NCI-H524 treated with DMSO at 0.1 percent for 48 hours (cell line): ENCODE measurements around the gene MARK2.
"Not testable (repeated sequence)": the region's sequence is repeated elsewhere in the genome, so short reads cannot be mapped to it uniquely, and the experiment has no call there.

Experiments
- DNase-seq: peaks from one replicate; lab custom pipeline; 2025; lab: John Stamatoyannopoulos, UW

MARK2 gene

DNA sequence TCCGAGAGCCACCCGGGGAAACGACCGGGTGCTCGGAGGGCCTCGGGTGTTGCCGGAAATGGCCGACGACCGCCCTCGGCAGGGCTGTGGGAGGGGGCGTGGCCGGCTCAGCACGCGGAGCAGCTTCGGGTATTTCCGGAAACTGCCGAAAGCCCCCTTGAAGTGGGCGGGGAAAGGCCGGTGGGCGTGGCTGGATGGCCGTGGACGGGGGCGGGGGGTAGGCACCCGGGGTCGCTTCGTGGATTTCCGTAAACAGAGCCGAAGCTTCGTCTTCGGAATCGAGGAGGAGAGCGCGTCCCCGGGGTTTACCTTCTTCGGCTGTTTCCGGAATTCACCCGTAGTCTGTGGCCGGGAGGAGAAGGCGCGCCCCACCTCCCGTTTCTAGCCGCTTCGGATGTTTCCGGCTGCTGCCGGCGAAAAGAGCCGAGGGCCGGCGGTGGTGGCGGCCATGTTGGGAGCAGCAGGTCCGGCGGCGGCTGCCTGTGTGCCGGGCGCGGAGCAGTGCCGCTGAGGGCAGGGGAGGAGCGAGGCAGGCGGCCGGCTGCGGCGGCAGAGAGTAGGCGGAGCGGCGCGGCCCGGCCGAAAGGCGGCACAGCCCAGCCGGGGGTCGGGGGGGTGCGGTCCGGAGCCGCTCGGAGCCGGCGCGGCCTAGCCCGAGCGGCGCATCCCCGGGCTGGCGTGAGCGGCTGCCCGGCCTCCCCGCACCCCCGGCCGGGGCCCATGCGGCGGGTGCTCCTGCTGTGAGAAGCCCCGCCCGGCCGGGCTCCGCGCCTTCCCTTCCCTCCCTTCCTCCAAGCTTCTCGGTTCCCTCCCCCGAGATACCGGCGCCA lies at the start of gene MARK2:
Gene MARK2, plus strand, starts transcription at position 433 of the 830 bp plus-strand sequence. Its CDS starts 397 bp downstream, at position 830.
- DNase-seq = peak; percentile 87

DNA sequence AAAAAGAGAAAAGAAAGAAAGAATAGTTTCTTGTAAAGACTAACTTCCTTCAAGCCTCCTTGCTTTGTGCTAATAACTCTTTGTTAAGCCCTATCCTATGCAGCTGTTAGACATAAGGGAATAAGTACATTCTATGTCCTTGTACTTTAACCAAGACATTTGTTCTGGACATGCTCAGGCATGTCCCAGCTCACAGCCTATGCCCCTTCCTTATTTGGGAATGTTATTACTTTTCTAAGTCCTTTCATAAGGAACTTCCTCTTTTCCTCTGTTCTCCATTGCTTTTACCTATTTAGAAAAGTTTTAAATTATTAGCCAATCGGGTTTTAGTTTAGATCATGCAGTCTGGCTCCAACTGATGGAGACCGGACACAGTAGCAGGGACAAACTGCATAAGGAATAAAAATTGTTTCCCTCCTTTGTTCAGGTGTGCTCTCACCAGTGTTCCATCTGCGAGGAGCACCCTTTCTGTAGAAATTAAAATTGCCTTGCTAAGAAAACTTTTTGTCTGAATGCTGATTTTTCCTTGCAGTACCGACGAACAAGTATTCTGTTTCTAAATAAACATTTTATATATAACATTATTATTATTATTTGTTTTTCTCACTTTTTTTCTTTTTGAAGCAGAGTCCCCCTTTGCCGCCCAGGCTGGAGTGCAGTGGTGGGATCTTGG lies 47.3 kb upstream of the MARK2 start:
- DNase-seq = no peak

DNA sequence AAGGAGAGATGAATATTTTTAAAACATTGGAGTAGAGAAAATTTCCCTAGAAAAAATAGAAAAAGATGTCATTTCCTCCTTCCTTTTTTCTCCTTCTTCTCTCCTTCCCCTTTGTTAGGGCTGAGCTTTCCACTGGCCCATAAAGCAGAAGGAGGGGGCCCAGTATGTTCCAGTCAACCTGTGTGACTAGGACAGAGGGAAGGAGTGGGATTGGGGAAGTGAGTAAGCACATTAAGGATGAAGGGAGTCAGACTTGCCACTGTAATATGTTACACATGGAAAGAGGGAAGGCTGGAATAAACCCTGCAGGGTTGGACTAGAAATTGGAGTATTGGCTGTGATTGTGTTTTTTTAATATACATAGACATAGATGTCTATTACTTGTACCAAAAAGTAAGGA lies 45.7 kb upstream of the MARK2 start:
- no peak for DNase-seq

DNA sequence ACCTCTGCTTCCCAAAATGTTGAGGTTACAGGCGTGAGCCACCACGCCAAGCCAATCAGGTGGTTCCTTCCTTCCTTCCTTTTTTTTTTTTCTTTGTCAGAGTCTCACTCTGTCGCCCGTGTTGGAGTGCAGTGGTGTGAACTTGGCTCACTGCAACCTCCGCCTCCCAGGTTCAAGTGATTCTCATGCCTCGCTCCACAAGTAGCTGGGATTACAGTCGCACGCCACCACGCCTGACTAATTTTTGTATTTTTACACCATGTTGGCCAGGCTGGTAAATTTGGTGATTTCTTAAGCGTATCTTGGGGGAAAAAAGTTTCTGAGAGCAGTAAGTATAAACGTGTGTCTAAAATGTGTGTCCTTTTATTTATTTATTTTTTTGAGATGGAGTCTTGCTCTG lies 43.8 kb upstream of the MARK2 start:
- no peak for DNase-seq

DNA sequence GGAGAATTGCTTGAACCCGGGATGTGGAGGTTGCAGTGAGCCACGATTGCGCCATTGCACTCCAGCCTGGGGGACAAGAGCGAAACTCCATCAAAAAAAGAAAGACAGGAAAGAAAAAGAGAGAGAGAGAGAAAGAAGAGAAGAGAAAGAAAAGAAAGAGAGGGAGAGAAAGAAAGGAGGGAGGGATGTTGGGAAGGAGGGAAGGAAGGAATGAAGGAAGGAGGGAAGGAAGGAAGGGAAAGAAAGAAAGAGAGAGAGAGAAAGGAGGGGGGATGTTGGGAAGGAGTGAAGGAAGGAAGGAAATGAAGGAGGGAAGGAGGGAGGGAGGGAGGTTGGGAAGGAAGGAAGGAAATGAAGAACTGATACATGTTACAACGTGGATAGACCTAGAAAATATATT lies 38.0 kb upstream of the MARK2 start:
- no peak for DNase-seq

DNA sequence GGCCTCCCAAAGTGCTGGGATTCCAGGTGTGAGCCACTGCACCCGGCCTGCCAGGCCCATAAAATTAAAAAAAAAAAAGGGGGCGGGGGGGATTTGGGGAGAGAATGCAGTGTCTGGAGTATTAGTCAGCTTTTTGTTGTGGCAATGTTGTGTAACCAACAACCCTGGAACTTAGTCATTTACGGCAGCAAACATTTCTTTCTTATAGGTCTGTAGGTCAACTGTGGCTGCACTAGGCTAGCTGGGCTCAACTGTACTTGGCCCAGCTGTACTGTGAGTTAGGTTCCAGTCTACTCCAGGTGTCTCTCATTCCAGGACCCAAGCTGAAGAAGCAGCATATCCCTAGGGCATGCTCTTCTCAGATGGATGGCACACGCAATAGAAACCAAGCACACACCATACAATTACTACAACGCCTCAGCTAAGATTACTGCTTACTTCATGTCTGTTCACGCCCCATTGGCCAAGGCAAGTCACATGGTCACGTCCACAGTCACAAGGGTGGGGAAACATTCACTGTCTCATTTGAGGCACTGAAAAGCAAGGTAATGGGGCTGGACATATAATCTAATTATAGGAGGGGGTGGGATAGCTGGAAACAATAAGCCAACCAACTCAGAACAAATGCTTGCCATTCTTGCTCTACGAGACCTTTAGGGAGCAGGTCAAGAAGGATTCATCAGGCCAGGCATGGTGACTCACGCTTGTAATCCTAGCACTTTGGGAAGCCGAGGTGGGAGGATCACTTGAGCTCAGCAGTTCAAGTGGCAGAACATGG lies 36.1 kb upstream of the MARK2 start:
- DNase-seq = no peak

DNA sequence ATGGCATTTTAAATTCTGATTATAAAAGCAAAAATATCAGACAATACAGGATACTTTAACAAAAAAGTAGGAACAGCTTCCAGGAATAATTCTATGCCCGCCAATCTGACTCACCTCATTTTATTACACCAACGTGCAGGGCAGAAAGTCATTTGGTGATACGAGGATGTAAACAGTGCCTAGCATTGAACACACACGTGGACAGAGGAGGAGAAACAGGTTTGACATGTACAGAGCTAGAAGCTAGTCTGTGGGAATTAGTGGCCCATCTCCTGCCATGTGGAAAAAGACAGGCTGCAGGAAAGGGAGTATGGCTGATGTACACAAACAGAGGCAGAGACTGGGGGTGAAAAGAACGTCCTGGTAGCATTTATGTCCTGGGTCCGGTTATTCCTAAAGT lies 34.7 kb upstream of the MARK2 start:
- no peak for DNase-seq

DNA sequence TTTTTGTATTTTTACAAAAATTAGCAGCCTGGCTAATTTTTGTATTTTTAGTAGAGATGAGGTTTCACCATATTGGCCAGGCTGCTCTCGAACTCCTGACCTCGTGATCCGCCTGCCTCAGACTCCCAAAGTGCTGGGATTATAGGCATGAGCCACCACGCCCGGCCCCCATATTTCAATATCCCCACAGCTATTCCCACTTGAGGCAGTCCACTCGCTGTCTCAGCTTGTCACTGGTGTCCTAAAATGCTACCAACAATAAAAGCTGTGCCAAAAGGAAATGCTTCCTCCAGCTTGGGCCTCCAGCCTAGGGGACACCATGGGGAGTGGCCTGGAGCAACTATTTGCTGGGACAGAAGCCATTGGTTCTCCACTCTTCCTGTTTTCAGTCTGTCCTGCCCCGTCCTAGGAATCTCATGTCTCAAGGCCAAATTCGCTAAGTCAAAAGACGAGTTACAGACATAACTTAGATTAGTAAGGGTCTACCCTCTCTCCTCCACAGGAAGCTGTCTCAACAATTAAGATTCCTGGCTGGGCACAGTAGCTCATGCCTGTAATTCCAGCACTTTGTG lies 33.0 kb upstream of the MARK2 start:
- DNase-seq = no peak

DNA sequence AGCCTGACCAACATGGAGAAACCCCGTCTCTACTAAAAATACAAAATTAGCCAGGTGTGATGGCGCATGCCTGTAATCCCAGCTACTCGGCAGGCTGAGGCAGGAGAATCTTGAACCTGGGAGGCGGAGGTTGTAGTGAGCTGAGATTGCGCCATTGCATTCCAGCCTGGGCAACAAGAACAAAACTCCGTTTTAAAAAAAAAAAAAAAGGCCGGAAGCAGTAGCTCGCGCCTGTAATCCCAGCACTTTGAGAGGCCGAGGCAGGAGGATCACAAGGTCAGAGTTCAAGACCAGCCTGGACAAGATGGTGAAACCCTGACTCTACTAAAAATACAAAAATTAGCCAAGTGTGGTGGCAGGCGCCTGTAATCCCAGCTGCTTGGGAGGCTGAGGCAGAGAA lies 28.5 kb upstream of the MARK2 start:
- DNase-seq = not testable (repeated sequence)

DNA sequence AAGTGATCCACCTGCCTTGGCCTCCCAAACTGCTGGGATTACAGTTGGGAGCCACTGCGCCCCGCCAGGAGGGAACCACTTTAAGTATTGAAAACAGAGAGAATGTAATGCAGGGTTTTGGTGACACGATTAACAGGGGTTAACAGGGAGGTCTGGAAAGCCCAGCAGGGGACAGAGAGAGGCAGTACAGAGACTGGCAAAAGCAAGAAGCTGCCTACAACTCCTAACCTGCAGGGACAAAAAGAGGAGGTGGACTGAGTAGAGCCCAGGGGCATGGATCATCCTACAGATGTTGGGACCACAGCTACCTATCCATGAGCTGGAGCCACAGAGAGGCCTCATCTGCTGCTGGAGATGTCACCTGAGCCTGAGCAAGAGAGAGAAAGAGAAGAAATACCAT lies 27.4 kb upstream of the MARK2 start:
- DNase-seq = no peak

DNA sequence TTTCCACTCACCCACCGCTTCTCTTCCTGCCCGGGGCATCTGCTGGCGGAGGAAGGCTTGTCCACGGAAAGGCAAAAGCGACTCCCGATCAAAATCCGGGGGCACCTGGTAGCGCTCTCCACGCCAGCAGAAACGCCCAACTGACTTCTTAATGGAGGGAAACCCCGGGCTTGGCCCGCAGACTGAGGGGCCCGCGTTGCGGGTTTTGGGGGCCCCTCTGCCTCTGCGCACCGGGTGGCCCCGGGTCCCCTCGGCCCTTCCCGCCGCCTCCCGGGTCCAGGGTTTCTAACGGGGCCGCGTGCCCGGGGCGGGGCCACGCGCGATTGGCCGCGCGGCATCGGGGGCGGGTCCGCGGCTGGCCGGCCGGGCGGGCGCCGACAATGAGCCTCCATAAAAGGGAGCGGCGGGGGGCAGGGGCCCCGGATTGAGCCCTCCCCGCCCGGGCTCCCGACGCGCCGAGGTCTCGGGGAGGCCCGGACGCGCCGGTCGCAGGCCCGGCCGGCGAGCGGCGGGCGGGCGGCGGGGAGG lies 25.8 kb upstream of the MARK2 start, which contains the start of gene SPINDOC:
Gene SPINDOC, plus strand, starts transcription at position 422 of the 528 bp plus-strand sequence. CDS start 231 bp downstream, outside the sequence.
- no peak for DNase-seq

DNA sequence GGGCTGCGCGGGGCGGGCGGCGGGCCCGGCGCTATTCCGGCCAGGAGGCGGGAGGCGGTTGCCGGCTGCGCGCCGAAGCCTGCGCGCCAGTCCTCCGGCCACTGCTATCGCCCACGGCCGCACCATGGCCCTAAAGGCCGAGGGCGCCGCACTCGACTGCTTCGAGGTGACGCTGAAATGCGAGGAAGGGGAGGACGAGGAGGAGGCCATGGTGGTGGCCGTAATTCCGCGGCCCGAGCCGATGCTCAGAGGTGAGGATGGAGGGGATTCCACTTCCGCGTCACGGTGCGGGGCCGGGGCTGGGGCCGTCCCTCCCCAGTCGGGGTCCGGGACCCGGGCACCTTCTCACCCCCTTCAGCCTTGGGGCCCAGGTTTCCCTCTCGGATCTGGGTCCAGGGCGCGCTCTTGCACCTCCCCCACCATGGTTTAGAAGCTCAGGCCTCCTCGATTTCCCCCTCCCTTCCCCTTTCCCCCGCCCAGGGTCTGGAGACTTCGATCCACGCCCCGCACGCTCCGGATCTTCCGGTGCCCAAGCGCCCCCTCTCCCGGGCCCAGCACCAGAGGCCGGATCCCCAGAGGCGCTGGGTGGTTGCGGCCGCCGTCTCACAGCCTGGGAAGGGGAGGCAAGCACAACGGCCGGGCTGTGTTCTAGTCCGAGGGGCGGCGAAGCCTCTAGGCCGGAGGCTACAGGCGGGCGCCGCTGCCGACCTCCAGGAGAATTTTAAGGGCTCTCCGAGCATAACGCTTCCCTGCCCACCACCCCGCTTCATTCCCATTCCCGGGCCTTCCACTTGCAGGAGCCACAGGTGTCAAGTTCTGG lies 25.1 kb upstream of the MARK2 start:
- no peak for DNase-seq

DNA sequence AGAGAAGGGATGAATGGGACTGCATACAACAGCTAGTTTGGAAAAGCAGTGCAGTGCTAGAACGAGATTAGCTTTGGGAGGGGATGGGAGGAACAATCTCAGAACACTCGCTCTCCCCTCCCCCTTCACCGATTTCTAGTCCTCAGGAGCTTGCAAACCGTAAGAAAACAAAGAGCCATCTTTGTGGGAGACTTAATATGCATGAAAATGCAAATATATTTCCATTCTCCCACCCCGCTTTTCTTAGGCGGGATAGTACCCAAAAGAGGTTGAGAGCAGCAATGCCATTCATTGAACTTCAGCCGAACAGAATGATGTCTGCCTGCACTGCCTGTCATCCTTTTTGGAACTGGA lies 24.6 kb upstream of the MARK2 start:
- DNase-seq = no peak

DNA sequence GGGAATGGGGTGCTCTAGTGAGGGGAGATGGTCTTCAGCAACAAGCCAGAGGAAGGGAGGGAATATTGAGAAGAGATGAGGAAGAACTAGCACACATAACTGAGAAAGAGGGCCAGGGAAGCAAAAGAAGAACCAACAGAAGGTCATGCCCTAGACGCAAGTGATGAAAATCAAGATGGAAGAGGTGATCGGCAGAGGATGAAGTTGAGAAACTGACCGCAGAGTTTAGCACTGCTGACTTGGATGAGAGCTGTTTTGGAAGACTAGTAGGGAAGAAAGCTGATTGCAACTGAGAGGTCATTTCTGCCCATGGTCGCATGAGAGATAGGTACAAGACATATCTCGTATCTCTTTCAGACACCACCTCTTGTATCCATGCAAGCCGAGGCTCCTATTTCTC lies 22.7 kb upstream of the MARK2 start:
- DNase-seq = no peak

DNA sequence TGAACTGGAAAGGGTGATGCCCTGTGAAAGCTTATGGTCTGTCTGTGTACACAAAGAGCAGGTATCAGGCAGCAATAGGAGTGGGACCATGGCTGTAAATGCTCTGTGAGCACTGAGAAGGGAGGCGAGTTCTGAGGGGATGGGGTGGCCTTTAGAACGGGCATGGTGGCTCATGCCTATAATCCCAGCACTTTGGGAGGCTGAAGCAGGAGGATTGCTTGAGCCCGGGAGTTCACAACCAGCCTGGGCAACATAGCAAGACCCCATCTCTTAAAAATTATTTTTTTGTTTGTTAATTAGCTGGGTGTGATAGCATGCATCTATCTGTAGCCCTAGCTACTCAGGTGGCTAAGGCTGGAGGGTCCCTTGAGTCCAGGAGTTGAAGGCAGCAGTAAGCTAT lies 22.2 kb upstream of the MARK2 start:
- no peak for DNase-seq

DNA sequence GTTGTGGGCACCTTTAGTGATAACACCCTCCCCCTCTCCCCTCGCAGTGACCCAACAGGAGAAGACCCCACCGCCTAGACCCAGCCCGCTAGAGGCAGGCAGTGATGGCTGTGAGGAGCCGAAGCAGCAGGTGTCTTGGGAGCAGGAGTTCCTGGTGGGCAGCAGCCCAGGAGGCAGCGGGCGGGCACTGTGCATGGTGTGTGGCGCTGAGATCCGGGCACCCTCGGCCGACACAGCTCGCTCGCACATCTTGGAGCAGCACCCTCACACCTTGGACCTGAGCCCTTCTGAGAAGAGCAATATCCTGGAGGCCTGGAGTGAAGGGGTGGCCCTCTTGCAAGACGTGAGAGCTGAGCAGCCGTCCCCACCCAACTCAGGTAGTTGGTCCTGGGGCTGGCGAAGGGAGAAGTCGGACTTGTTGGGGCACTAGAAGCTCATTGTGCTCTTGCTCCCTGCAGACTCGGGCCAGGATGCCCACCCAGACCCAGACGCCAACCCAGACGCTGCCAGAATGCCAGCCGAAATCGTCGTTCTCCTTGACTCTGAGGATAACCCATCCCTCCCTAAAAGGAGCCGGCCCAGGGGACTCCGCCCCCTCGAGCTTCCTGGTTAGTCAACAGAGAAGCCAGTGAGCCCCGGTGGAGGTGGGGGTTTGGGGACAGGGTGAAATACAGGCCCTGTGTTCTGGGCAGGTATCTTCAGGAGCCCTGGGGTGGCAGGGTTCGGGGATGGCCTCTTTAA lies 21.0 kb upstream of the MARK2 start:
- DNase-seq = no peak

DNA sequence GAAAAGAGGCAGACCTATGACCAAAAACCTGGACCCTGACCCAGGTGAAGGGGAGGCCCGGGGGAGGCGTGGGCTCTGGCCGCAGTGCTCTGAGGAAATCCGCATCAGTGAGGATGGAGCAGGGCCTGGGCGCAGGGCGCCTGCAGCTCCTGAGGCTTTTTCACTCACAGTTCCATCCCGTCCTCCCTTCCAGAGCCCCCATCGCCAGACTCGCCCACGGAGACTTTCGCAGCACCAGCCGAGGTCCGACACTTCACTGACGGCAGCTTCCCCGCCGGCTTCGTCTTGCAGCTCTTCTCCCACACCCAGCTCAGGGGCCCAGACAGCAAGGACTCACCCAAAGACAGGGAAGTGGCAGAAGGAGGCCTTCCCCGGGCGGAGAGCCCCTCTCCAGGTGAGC lies 20.3 kb upstream of the MARK2 start:
- DNase-seq = no peak

DNA sequence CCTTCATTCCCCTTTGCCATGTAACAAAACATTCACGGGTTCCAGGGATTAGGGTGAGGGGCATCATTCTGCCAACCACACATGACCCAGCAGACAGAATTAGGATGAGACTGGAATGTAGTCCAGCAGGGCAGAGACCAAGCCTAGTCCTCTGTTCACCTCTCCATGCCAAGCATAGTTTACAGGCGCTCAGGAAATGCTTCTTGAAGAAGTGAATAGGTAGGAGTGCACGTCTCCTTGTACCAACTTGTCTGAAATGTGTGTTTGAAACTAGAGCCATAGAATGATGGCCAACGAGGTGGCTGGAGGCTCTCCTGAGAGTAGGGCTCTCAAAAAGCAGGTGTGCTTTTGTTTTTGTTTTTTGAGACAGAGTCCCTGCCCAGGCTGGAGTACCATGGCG lies 17.5 kb upstream of the MARK2 start:
- DNase-seq = no peak

DNA sequence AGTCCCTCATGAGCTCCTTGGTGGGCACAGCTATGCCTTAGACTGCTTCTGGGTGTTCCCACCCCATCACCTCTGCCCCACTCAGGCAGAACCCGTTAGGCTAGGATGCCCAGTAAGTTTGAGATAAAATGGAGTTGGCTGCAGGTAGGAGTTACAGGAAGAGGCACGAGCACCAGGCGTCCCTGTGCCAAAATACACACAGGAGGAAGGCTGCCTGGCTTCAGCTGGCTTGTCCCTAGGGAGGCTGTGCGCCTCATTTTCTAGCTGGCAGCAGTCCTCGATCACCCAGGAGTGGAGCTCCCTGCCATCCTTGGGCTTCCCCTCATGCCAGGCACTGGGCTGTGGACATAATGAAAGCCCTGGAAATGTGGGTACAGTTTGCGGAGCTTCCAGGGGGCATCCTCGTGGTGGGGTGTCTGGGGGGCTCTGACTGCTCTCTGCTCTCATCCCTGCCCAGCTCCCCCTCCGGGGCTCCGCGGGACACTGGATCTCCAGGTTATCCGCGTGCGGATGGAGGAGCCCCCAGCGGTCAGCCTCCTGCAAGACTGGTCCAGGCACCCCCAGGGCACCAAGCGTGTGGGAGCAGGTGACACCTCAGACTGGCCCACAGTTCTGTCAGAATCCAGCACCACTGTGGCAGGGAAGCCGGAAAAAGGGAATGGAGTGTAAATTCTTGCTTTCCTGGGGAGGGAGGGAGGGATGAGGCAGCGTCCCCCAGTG lies 12.3 kb upstream of the MARK2 start:
- no peak for DNase-seq
